K562 (cell line): ENCODE measurements around the gene TMEM81. TPM values are rescaled to one million over a fixed set of nuclear protein-coding genes. Genes with fewer than 3 reads are reported as not detected.

Experiments
- ATAC-seq: fragments of 200-7000 bp; cut with Tn5 transposase; 3 replicates; pipeline ENCODE4 v1.9.1; 2020; ENCODE audit warnings: moderate library complexity
- BruUV-seq: library from RNA; stranded (reverse); fragments of 400-500 nt; replicated peaks from 2 replicates; lab custom pipeline; 2021; lab: Mats Ljungman, UMichigan
- CTCF ChIA-PET: fragments of 300-600 bp; formaldehyde crosslinking; extraction: SDS; loops from one replicate; lab custom pipeline; 2021; ENCODE audit warnings: low intra/inter-chr PET ratio; lab: Yijun Ruan, JAX
- POLR2A ChIA-PET: fragments of 300-600, 350-650 bp; sonication (Branson Sonifier 250); formaldehyde crosslinking; extraction: SDS; loops from one replicate; lab custom pipeline; 2021; ENCODE audit warnings: antibody characterized with exemption, inconsistent platforms; lab: Yijun Ruan, JAX
- DNase-seq, 4 experiments: peaks; one replicate each; pipeline versions ENCODE4 v3.0.0 to v3.0.0-alpha.2; 2011 to 2018; ENCODE audit warnings: low spot score in 3 of 4, mixed read lengths in 3 of 4; ENCODE audit errors: extremely low read depth in 1 of 4
- FAIRE-seq: peaks from 2 replicates; lab custom pipeline; 2011; peaks lifted over from hg19 to GRCh38; lab: Jason Lieb, UNC
- H2AFZ ChIP-seq: 2 replicates; pipeline ENCODE4 v1.6.0; 2011; ENCODE audit warnings: low read depth, low read length, control low read depth, inconsistent platforms
- H3K27ac ChIP-seq: fragments of 200-600 bp; 3 replicates; pipeline ENCODE4 v1.8.0; 2011; ENCODE audit warnings: low read depth, mild to moderate bottlenecking, control low read depth, inconsistent platforms, low read length, moderate library complexity, mixed read lengths; ENCODE audit errors: extremely low read depth
- H3K27me3 ChIP-seq, 2 experiments: fragments of 300-600 bp in 1 of 2; 2 replicates in 1 of 2; 3 replicates in 1 of 2; pipeline versions ENCODE4 v1.6.0 to v1.8.0; 2011; ENCODE audit warnings: inconsistent platforms in 2 of 2, low read length in 2 of 2, mild to moderate bottlenecking in 1 of 2, mixed read lengths in 1 of 2, moderate library complexity in 1 of 2; ENCODE audit not compliant: control insufficient read depth in 2 of 2, insufficient read depth in 2 of 2
- H3K36me3 ChIP-seq: fragments of 300-600 bp; 3 replicates; pipeline ENCODE4 v1.8.0; 2011; ENCODE audit warnings: mild to moderate bottlenecking, low read length, inconsistent platforms; ENCODE audit not compliant: control insufficient read depth, insufficient read depth
- H3K4me1 ChIP-seq, 2 experiments: fragments of 200-600 bp in 1 of 2; replicated peaks in 1 of 2; 2 replicates in 1 of 2; 3 replicates in 1 of 2; pipeline versions ENCODE4 v1.5.1 to v1.8.0; 2011; ENCODE audit warnings: inconsistent platforms in 2 of 2, low read length in 2 of 2, mild to moderate bottlenecking in 1 of 2, mixed read lengths in 1 of 2, moderate library complexity in 1 of 2; ENCODE audit not compliant: control insufficient read depth in 2 of 2, insufficient read depth in 2 of 2
- H3K4me2 ChIP-seq: 2 replicates; pipeline ENCODE4 v1.6.1; 2011; ENCODE audit warnings: low read length, control low read depth, inconsistent platforms, mixed read lengths; ENCODE audit not compliant: insufficient read depth
- H3K4me3 ChIP-seq: fragments of 200-600 bp; sonication (generic), shearing (Covaris generic); 2 replicates; pipeline ENCODE4 v1.5.1; 2016; ENCODE audit warnings: control low read depth, inconsistent platforms
- H3K79me2 ChIP-seq: fragments of 200-600 bp; 3 replicates; pipeline ENCODE4 v1.8.0; 2011; ENCODE audit warnings: low read length, inconsistent platforms; ENCODE audit not compliant: control insufficient read depth, insufficient read depth
- H3K9ac ChIP-seq, 2 experiments: 2 replicates each; pipeline versions ENCODE4 v1.6.0 to v1.6.1; 2011; ENCODE audit warnings: low read depth in 2 of 2, low read length in 2 of 2, control low read depth in 1 of 2, inconsistent platforms in 1 of 2, mild to moderate bottlenecking in 1 of 2, mixed read lengths in 1 of 2; ENCODE audit not compliant: insufficient read depth in 1 of 2
- H3K9me1 ChIP-seq: one replicate; pipeline ENCODE4 v1.6.0; 2011; ENCODE audit warnings: inconsistent platforms, mild to moderate bottlenecking, low read length, moderate library complexity; ENCODE audit not compliant: control insufficient read depth, insufficient read depth
- H3K9me3 ChIP-seq: replicated peaks from 2 replicates; pipeline ENCODE4 v1.5.1; 2011; ENCODE audit warnings: low read depth, low read length, inconsistent platforms; ENCODE audit not compliant: control insufficient read depth, insufficient read depth
- H4K20me1 ChIP-seq: replicated peaks from 2 replicates; pipeline ENCODE4 v1.6.1; 2011; ENCODE audit warnings: low read length, inconsistent platforms, mixed read lengths; ENCODE audit not compliant: control insufficient read depth, insufficient read depth
- BACH1 ChIP-seq: fragments of 200-800 bp; sonication (Bioruptor generic); IDR thresholded peaks from 2 replicates; pipeline ENCODE4 v1.6.1; 2016; ENCODE audit warnings: missing genetic modification characterization, missing compliant biosample characterization
- CBX3 ChIP-seq, 2 experiments: IDR thresholded peaks; 1 replicate in 1 of 2; 2 replicates in 1 of 2; pipeline ENCODE4 v1.6.1; 2012; ENCODE audit warnings: inconsistent platforms in 2 of 2, low read length in 2 of 2, borderline replicate concordance in 1 of 2, control low read depth in 1 of 2
- ESRRB ChIP-seq: fragments of 250-450 bp; sonication (Bioruptor Pico); IDR thresholded peaks from 2 replicates; pipeline ENCODE4 v1.5.0; 2020; ENCODE audit warnings: mild to moderate bottlenecking, moderate library complexity, borderline replicate concordance
- IFI16 ChIP-seq: fragments of 250-450 bp; sonication (Bioruptor Pico); IDR thresholded peaks from 2 replicates; pipeline ENCODE4 v2.1.2; 2022; ENCODE audit warnings: mild to moderate bottlenecking, inconsistent platforms
- ILF3 ChIP-seq: fragments of 450-650 bp; IDR thresholded peaks from 2 replicates; pipeline ENCODE4 v1.6.1; 2018; ENCODE audit warnings: antibody characterized with exemption, mild to moderate bottlenecking, moderate library complexity, borderline replicate concordance
- OTX1 ChIP-seq: fragments of 450-650 bp; formaldehyde crosslinking; IDR thresholded peaks from 2 replicates; pipeline ENCODE4 v1.4.0; 2022; ENCODE audit warnings: mild to moderate bottlenecking
- SRSF9 ChIP-seq: fragments of 200-400 bp; formaldehyde crosslinking; IDR thresholded peaks from 2 replicates; pipeline ENCODE4 v1.6.1; 2017; ENCODE audit warnings: low read depth, low read length, borderline replicate concordance
- TBL1XR1 ChIP-seq, 2 experiments: IDR thresholded peaks; 2 replicates each; pipeline ENCODE4 v1.6.1; 2012; ENCODE audit warnings: improper control_type of control experiment in 2 of 2, low read length in 2 of 2, mild to moderate bottlenecking in 1 of 2
- ZNF124 ChIP-seq: sonication (generic); formaldehyde crosslinking; IDR thresholded peaks from 2 replicates; pipeline ENCODE4 v1.8.1; 2022; ENCODE audit warnings: missing genetic modification reagents
- ZNF282 ChIP-seq: sonication (generic); formaldehyde crosslinking; IDR thresholded peaks from 2 replicates; pipeline ENCODE4 v1.8.1; 2023; ENCODE audit warnings: missing genetic modification reagents
- ZNF444 ChIP-seq: fragments of 250-450 bp; sonication (Bioruptor Pico); IDR thresholded peaks from 2 replicates; pipeline ENCODE4 v1.4.0; 2020; ENCODE audit warnings: mild to moderate bottlenecking, moderate library complexity
- ZNF830 ChIP-seq: fragments of 250-450 bp; sonication (Bioruptor Pico); IDR thresholded peaks from 2 replicates; pipeline ENCODE4 v1.5.0; 2021; ENCODE audit warnings: mild to moderate bottlenecking
- WGBS: fragments of 100-300 bp; shearing (Covaris generic); methylation state at CpG from one replicate; pipeline ENCODE4 v1.1.6; 2016; ENCODE audit warnings: low coverage, mixed read lengths; ENCODE audit not compliant: insufficient coverage; ENCODE audit errors: missing lambda C conversion rate; 5-methylcytosine and 5-hydroxymethylcytosine counted together
- in situ Hi-C: fragments of 300-500 bp; cut with MboI; formaldehyde crosslinking; loops from 4 replicates; pipeline ENCODE4 v1.15.0; 2018; ENCODE audit warnings: inconsistent platforms, mixed read lengths
- intact Hi-C: fragments of 100-400 bp; cut with micrococcal nuclease; formaldehyde crosslinking; loops from 2 replicates; pipeline ENCODE4 v1.14.2; 2022
- polyA plus RNA-seq, 8 experiments: library from polyadenylated mRNA; depleted of rRNA in 4 of 8; stranded (reverse) in 5 of 8; unstranded in 3 of 8; fragments of >200 nt; fragmentation: Nextera tagmentation in 2 of 8; fragmentation: Illumina TruSeq in 1 of 8; extraction: Ambion mirVana in 2 of 8; extraction: Trizol in 1 of 8; gene quantifications; 2 replicates each; pipeline versions ENCODE4 v1.2.1 to v1.2.3, GENCODE V29; 2011 to 2014; ENCODE audit warnings: inconsistent platforms in 1 of 8, missing spikeins in 1 of 8
- total RNA-seq, 7 experiments: library from RNA; depleted of rRNA in 6 of 7; stranded (reverse); fragments of >200 nt in 6 of 7; fragmentation: Illumina TruSeq in 2 of 7; extraction: Trizol in 2 of 7; gene quantifications; 2 replicates each; pipeline versions ENCODE4 v1.2.1 to v1.2.3, GENCODE V29; 2011 to 2021; ENCODE audit warnings: low replicate concordance in 1 of 7
- TF ChIP-seq, protein P1 (sequence below): fragments of 450-650 bp; IDR thresholded peaks from 2 replicates; pipeline ENCODE4 v1.6.1; 2016
- TF ChIP-seq, protein P2 (sequence below), 2 experiments: fragments of 450-650 bp in 1 of 2; sonication (generic) in 1 of 2; formaldehyde crosslinking in 1 of 2; IDR thresholded peaks in 1 of 2; conservative IDR thresholded peaks in 1 of 2; 2 replicates each; pipeline versions ENCODE4 v1.6.1 to v1.8.1; 2016 to 2023; ENCODE audit warnings: mild to moderate bottlenecking in 2 of 2, moderate library complexity in 2 of 2, inconsistent platforms in 1 of 2, missing genetic modification reagents in 1 of 2
- TF ChIP-seq, protein P3 (sequence below): sonication (generic); formaldehyde crosslinking; IDR thresholded peaks from 2 replicates; pipeline ENCODE4 v1.4.0; 2020; ENCODE audit warnings: mild to moderate bottlenecking, missing genetic modification reagents
- TF ChIP-seq, protein P4 (sequence below): fragments of 250-450 bp; sonication (Bioruptor Pico); IDR thresholded peaks from 2 replicates; pipeline ENCODE4 v1.5.0; 2021

The TMEM81 gene
- total and polyA plus RNA-seq, 9 of the 15 experiments (the other 6 are each of a cell fraction or from before 2014, with no cell fraction given), result 3.2 to 6.1 (median 4.4) TPM

DNA sequence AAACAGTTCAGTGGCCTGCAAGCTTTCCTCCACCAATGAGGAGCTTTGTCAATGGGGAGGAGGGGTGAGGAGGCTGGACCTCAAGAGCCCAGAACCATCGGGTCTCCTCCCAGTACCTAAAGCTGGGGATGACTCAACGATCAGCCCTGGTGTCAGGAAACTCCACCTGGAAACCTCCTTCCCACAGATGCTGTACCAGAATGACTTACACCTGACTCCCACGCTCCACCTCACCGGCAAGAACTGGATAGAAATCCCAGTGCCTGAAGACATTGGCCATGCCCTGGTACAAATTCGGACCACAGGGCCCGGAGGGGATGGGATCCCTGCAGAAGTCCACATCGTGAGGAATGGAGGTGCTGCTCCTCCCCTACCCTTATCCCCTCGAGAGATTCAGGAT is 11.4 kb downstream of the TMEM81 start (continued):
- TF ChIP-seq TBL1XR1 (IDR thresholded peaks at IDR 0.05; ENCODE audit: low read length in 2 of 2) (no peak), ILF3 (no peak), ESRRB (CRISPR knock-in tag) (no peak), BACH1 (tag) (no peak), ZNF830 (CRISPR knock-in tag) (no peak), ZNF124 (CRISPR knock-in tag) (no peak), IFI16 (CRISPR knock-in tag) (no peak), CBX3 (IDR thresholded peaks at IDR 0.05; ENCODE audit: borderline replicate concordance in 1 of 2, low read length in 2 of 2) (no peak), OTX1 (CRISPR knock-in tag) (no peak), ZNF444 (CRISPR knock-in tag) (no peak)

DNA sequence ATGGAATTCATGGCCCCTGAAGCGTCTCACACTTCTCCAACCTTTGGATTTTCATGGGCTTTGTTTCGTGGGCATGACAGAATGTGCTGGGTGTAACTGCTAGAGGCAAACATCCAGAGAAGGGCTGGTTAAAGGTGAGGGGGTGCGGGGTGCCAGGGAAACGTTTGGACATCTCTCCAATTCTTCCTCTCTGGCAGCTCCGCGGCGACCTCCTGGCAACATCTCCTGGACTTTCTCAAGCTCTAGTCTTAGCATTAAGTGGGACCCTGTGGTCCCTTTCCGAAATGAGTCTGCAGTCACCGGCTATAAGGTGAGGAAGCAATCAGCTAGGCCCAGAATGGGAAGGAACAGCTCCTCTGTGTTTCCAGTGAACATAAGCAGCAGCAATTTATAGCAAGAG is 12.0 kb downstream of the TMEM81 start:
- no peak overlapping the region for H3K4me2 ChIP-seq
- intact Hi-C loops, result no loop called here
- no peaks in the 10 kb centered on the region for H3K79me2 ChIP-seq
- H3K9me3 ChIP-seq, result no peaks in the 10 kb centered on the region
- no peak overlapping the region for H3K9ac ChIP-seq
- peaks cover 20% of the 10 kb centered on the region; the same call in 1 of the 2 replicates for H4K20me1 ChIP-seq
- peaks cover 48 to 76% of the 10 kb centered on the region in 2 experiments for H3K27me3 ChIP-seq
- ATAC-seq (no peak), DNase-seq (no peak), FAIRE-seq (no peak)
- no peaks in the 10 kb centered on the region for H3K36me3 ChIP-seq
- no peak overlapping the region for H3K4me3 ChIP-seq
- ChIA-PET POLR2A (interaction anchor here (0.6 to 1.7 kb wide), 6 partner anchors 10 to 1530 kb away, joined by 3 to 7 read pairs (median 3); partner anchors contain the start of gene TMEM81), CTCF (no interaction called here)
- H3K4me1 ChIP-seq, result peaks cover 7 to 12% of the 10 kb centered on the region in 2 experiments; a peak in 1 of 5 replicates
- H3K27ac ChIP-seq, result no peak overlapping the region
- H3K9me1 ChIP-seq, result no peaks in the 10 kb centered on the region
- BruUV-seq, result no TSS peak
- in situ Hi-C loops, result no loop called here
- H2AFZ ChIP-seq, result no peak overlapping the region
- WGBS, result 5% methylated on average over 9 of the region's 9 CpGs
- TF ChIP-seq, protein P1, sequence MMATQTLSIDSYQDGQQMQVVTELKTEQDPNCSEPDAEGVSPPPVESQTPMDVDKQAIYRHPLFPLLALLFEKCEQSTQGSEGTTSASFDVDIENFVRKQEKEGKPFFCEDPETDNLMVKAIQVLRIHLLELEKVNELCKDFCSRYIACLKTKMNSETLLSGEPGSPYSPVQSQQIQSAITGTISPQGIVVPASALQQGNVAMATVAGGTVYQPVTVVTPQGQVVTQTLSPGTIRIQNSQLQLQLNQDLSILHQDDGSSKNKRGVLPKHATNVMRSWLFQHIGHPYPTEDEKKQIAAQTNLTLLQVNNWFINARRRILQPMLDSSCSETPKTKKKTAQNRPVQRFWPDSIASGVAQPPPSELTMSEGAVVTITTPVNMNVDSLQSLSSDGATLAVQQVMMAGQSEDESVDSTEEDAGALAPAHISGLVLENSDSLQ, result no peak
- TF ChIP-seq, protein P2, sequence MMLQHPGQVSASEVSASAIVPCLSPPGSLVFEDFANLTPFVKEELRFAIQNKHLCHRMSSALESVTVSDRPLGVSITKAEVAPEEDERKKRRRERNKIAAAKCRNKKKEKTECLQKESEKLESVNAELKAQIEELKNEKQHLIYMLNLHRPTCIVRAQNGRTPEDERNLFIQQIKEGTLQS (IDR thresholded peaks at IDR 0.05), result no peak
- TF ChIP-seq, protein P2 (CRISPR knock-in tag; conservative IDR thresholded peaks at IDR 0.05), result no peak
- TF ChIP-seq ZNF282 (CRISPR knock-in tag) (no peak), SRSF9 (no peak)
- TF ChIP-seq, protein P3, sequence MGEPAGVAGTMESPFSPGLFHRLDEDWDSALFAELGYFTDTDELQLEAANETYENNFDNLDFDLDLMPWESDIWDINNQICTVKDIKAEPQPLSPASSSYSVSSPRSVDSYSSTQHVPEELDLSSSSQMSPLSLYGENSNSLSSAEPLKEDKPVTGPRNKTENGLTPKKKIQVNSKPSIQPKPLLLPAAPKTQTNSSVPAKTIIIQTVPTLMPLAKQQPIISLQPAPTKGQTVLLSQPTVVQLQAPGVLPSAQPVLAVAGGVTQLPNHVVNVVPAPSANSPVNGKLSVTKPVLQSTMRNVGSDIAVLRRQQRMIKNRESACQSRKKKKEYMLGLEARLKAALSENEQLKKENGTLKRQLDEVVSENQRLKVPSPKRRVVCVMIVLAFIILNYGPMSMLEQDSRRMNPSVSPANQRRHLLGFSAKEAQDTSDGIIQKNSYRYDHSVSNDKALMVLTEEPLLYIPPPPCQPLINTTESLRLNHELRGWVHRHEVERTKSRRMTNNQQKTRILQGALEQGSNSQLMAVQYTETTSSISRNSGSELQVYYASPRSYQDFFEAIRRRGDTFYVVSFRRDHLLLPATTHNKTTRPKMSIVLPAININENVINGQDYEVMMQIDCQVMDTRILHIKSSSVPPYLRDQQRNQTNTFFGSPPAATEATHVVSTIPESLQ (CRISPR knock-in tag), result no peak
- TF ChIP-seq, protein P4, sequence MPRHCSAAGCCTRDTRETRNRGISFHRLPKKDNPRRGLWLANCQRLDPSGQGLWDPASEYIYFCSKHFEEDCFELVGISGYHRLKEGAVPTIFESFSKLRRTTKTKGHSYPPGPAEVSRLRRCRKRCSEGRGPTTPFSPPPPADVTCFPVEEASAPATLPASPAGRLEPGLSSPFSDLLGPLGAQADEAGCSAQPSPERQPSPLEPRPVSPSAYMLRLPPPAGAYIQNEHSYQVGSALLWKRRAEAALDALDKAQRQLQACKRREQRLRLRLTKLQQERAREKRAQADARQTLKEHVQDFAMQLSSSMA (CRISPR knock-in tag), result no peak
